ENCODE data around the gene FMN1. TPM values are rescaled to one million over a fixed set of nuclear protein-coding genes. Genes with fewer than 3 reads are reported as not detected.

FMN1 gene
- polyA plus RNA-seq, 2 of the 4 experiments (the other 2 are of a cell fraction), result 0.53 to 2.2 TPM

DNA sequence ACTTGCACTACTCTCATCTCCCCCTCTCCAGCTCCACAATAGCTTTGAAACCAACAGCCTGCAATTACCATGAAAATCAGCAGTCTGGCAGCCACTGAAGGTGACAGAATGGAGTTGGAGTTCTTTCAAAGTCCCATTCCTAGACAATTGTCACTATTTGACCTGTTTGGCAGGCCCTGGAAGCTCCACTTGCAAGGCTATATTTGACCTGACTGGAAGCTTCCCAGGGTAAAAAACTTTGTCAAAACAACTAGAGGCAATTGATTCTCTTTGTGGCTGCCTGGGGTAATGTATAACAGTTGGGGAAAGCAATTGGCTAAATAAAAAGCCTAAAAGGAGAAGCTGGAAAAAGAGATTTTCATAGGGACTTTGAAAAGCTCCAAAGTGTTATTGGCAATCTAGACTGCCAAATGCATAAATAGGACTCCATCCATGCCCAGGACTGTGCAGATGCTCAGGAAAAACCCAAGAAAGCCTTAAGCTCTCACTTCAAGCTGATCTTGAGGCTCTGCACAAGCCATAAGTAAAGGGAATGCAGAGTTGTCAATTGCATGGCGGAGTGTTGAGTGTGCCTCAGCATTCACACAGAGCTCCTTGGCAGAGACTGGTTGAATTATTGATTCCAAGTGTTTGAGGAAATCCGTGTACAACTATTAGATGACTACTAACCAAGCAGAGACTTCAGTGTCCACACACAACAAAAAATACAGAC, 458.4 kb downstream of the FMN1 start (continued):
- TF ChIP-seq EP300 (IDR thresholded peaks at IDR 0.05) (no peak), FOSB (CRISPR knock-in tag; IDR thresholded peaks at IDR 0.05) (no peak), PHF8 (IDR thresholded peaks at IDR 0.05; ENCODE audit: borderline replicate concordance, low read depth) (no peak)

DNA sequence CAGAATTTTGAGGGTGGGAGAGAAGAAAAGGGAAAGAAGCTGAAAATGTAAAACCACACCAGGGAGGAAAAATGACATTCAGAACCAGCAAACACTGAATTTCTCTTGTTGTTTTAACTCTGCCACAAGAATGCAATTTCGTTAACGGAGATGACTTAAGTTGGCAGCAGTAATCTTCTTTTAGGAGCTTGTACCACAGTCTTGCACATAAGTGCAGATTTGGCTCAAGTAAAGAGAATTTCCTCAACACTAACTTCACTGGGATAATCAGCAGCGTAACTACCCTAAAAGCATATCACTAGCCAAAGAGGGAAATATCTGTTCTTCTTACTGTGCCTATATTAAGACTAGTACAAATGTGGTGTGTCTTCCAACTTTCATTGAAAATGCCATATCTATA, 461.2 kb downstream of the FMN1 start:
- Histone ChIP-seq H3K4me3 (no peak overlapping the region), H3K9me3 (peaks cover 1% of the 10 kb centered on the region; the same call in 1 of the 3 replicates), H3K27ac (no peak overlapping the region), H3K4me1 (no peaks in the 10 kb centered on the region), H3K4me2 (no peak overlapping the region)
- FAIRE-seq (peak; percentile 13), ATAC-seq (no peak), DNase-seq (ENCODE audit: low read depth in 1 of 2, low spot score in 1 of 2) (no peak)
- no peak for TF ChIP-seq GATA3 (IDR thresholded peaks at IDR 0.05; ENCODE audit: borderline replicate concordance)
- no peak for TF ChIP-seq EHMT2 (IDR thresholded peaks at IDR 0.05; ENCODE audit: low read depth)
- TF ChIP-seq SMC3 (IDR thresholded peaks at IDR 0.05), result no peak
- no peak for TF ChIP-seq HOXB13 (CRISPR knock-in tag; IDR thresholded peaks at IDR 0.05; ENCODE audit: low read depth)
- no peak for TF ChIP-seq MYC (IDR thresholded peaks at IDR 0.05; ENCODE audit: borderline replicate concordance, low read length)
- no peak for TF ChIP-seq HDAC2 (IDR thresholded peaks at IDR 0.05)
- TF ChIP-seq, protein P1, sequence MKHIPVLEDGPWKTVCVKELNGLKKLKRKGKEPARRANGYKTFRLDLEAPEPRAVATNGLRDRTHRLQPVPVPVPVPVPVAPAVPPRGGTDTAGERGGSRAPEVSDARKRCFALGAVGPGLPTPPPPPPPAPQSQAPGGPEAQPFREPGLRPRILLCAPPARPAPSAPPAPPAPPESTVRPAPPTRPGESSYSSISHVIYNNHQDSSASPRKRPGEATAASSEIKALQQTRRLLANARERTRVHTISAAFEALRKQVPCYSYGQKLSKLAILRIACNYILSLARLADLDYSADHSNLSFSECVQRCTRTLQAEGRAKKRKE (CRISPR knock-in tag; IDR thresholded peaks at IDR 0.05; ENCODE audit: low read depth), result no peak
- no peak for TF ChIP-seq ZSCAN20 (CRISPR knock-in tag; IDR thresholded peaks at IDR 0.05)
- no peak for TF ChIP-seq ZC3H11A (IDR thresholded peaks at IDR 0.05)
- TF ChIP-seq HEYL (CRISPR knock-in tag; IDR thresholded peaks at IDR 0.05), result no peak
- no peak for TF ChIP-seq JUNB (IDR thresholded peaks at IDR 0.05)
- no peak for TF ChIP-seq CHD4 (IDR thresholded peaks at IDR 0.05; ENCODE audit: borderline replicate concordance)
- TF ChIP-seq TFCP2L1 (CRISPR knock-in tag; IDR thresholded peaks at IDR 0.05), result no peak
- no peak for TF ChIP-seq FOXS1 (CRISPR knock-in tag; IDR thresholded peaks at IDR 0.05)
- TF ChIP-seq FOSL2 (IDR thresholded peaks at IDR 0.05), result no peak
- no peak for TF ChIP-seq FOSL2 (CRISPR knock-in tag; IDR thresholded peaks at IDR 0.05)
- no peak for TF ChIP-seq FOSB (CRISPR knock-in tag; IDR thresholded peaks at IDR 0.05)
- TF ChIP-seq KDM1A (IDR thresholded peaks at IDR 0.05; ENCODE audit: low read depth), result no peak
- TF ChIP-seq NPAS2 (CRISPR knock-in tag; IDR thresholded peaks at IDR 0.05; ENCODE audit: borderline replicate concordance), result no peak
- TF ChIP-seq EP300 (IDR thresholded peaks at IDR 0.05), result no peak
- WGBS (ENCODE audit: missing lambda C conversion rate), result 92% methylated on average over 3 of the region's 3 CpGs
- ChIA-PET POLR2A (no interaction called here), CTCF (no interaction called here)

DNA sequence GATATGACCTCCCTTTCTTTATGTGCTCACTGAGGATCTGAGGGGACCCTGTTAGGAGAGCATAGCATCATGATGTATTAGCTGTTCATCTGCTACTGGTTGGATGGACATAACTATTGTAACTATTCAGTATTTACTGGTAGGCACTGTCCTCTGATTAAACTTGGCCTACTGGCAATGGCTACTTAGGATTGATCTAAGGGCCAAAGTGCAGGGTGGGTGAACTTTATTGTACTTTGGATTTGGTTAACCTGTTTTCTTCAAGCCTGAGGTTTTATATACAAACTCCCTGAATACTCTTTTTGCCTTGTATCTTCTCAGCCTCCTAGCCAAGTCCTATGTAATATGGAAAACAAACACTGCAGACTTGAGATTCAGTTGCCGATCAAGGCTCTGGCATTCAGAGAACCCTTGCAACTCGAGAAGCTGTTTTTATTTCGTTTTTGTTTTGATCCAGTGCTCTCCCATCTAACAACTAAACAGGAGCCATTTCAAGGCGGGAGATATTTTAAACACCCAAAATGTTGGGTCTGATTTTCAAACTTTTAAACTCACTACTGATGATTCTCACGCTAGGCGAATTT, 461.8 kb downstream of the FMN1 start:
- DNase-seq (ENCODE audit: low read depth in 1 of 2, low spot score in 1 of 2), result no peak
- ChIA-PET POLR2A (no interaction called here), CTCF (interaction anchor here (1.3 kb wide), 1 partner anchor 16 kb away, joined by 4 read pairs; no protein-coding TSS in a partner anchor)
- Histone ChIP-seq H3K4me1 (no peaks in the 10 kb centered on the region), H3K4me3 (no peak overlapping the region), H3K9me3 (peaks cover 5% of the 10 kb centered on the region; the same call in 1 of the 3 replicates), H3K27ac (no peak overlapping the region), H3K4me2 (no peak overlapping the region)
- TF ChIP-seq NR3C1 (IDR thresholded peaks at IDR 0.05) (no peak), CBX8 (IDR thresholded peaks at IDR 0.05) (peak; percentile 97), FOSB (CRISPR knock-in tag; IDR thresholded peaks at IDR 0.05) (no peak), RNF2 (IDR thresholded peaks at IDR 0.05; ENCODE audit: borderline replicate concordance, low read depth) (0 out of 2 replicates have a peak, but pooled peaks have one; percentile 87)
- ATAC-seq, result no peak
- peak; percentile 23 for FAIRE-seq
- WGBS (ENCODE audit: missing lambda C conversion rate), result 68% methylated on average over 6 of the region's 6 CpGs

All from A549 (cell line).